ENCODE data around the gene SORBS1.

- TF ChIP-seq POLR2A (IDR thresholded peaks at IDR 0.05; ENCODE audit: low read depth, low read length) = no peak
- TF ChIP-seq CTCF (IDR thresholded peaks at IDR 0.05; ENCODE audit: extremely low read depth in 1 of 2, insufficient read depth in 1 of 2, low read depth in 1 of 2, low read length in 2 of 2) = no peak
- TF ChIP-seq POLR2AphosphoS5 (IDR thresholded peaks at IDR 0.05; ENCODE audit: insufficient read depth, low read depth, low read length) = no peak
Measured at GRCh38 chr10:95524358-95525032, 36.7 kb downstream of the SORBS1 start.

Measured in endothelial cell of umbilical vein (primary cell).